ENCODE results near the gene RNF166. TPM values are rescaled to one million over a fixed set of nuclear protein-coding genes. Genes with fewer than 3 reads are reported as not detected.

Gene RNF166
- polyA plus RNA-seq, 4 donors: 13.3 to 24.8 (median 20.5) TPM

GRCh38 chr16:88724855-88725555 is 18.8 kb upstream of the RNF166 start:
- no peak for DNase-seq (ENCODE audit: low read depth in 4 of 4, low spot score in 3 of 4)

- no peak for DNase-seq (ENCODE audit: low read depth in 4 of 4, low spot score in 3 of 4)
Measured at GRCh38 chr16:88723911-88724310, 17.7 kb upstream of the RNF166 start.

GRCh38 chr16:88723507-88723887 is 17.3 kb upstream of the RNF166 start:
- DNase-seq (ENCODE audit: low read depth in 4 of 4, low spot score in 3 of 4): no peak

GRCh38 chr16:88722784-88723506 is 16.7 kb upstream of the RNF166 start:
- no peak for DNase-seq (ENCODE audit: low read depth in 4 of 4, low spot score in 3 of 4)

GRCh38 chr16:88721815-88722755 is 15.9 kb upstream of the RNF166 start:
- DNase-seq (ENCODE audit: low read depth in 4 of 4, low spot score in 3 of 4): no peak

GRCh38 chr16:88721236-88721635 is 15.0 kb upstream of the RNF166 start:
- no peak for DNase-seq (ENCODE audit: low read depth in 4 of 4, low spot score in 3 of 4)

GRCh38 chr16:88720396-88720970 is 14.3 kb upstream of the RNF166 start:
- no peak for DNase-seq (ENCODE audit: low read depth in 4 of 4, low spot score in 3 of 4)

GRCh38 chr16:88719933-88720296 is 13.7 kb upstream of the RNF166 start:
- DNase-seq (ENCODE audit: low read depth in 4 of 4, low spot score in 3 of 4): no peak

- no peak for DNase-seq (ENCODE audit: low read depth in 4 of 4, low spot score in 3 of 4)
Measured at GRCh38 chr16:88719267-88719932, 13.2 kb upstream of the RNF166 start.

GRCh38 chr16:88718178-88718577 is 12.0 kb upstream of the RNF166 start:
- DNase-seq (ENCODE audit: low read depth in 4 of 4, low spot score in 3 of 4): no peak

- DNase-seq (ENCODE audit: low read depth in 4 of 4, low spot score in 3 of 4): no peak
Measured at GRCh38 chr16:88716601-88717001, 10.4 kb upstream of the RNF166 start.

- no peak for DNase-seq (ENCODE audit: low read depth in 4 of 4, low spot score in 3 of 4)
Measured at GRCh38 chr16:88716201-88716600, 10.0 kb upstream of the RNF166 start.

- DNase-seq (ENCODE audit: low read depth in 4 of 4, low spot score in 3 of 4): no peak
Measured at GRCh38 chr16:88715312-88716190, 9.3 kb upstream of the RNF166 start.

GRCh38 chr16:88714420-88715302 is 8.5 kb upstream of the RNF166 start:
- DNase-seq (ENCODE audit: low read depth in 4 of 4, low spot score in 3 of 4): no peak

GRCh38 chr16:88713568-88714419 is 7.6 kb upstream of the RNF166 start:
- no peak for DNase-seq (ENCODE audit: low read depth in 4 of 4, low spot score in 3 of 4)

GRCh38 chr16:88713054-88713453 is 6.8 kb upstream of the RNF166 start:
- no peak for DNase-seq (ENCODE audit: low read depth in 4 of 4, low spot score in 3 of 4)

- DNase-seq (ENCODE audit: low read depth in 4 of 4, low spot score in 3 of 4): no peak
Measured at GRCh38 chr16:88712362-88712979, 6.3 kb upstream of the RNF166 start.

All from left renal pelvis (tissue), 4 donors.